IPS-NIHi7 (cell line): ENCODE results near the gene MID1IP1.

ENCODE experiments used
- DNase-seq: peaks from one replicate; pipeline ENCODE4 v3.0.0; 2012; ENCODE audit warnings: mixed read lengths; ENCODE audit errors: extremely low spot score

Gene MID1IP1

GRCh38 chrX:38800981-38801845, at the start of gene MID1IP1:
Gene MID1IP1 (plus strand): TSS chrX:38801459. CDS start chrX:38804947, 3,488 bp downstream.
- peak; percentile 97 for DNase-seq

- peak; percentile 44 for DNase-seq
These were observed 47.0 kb upstream of the MID1IP1 start for GRCh38 chrX:38754102-38754790.

- no peak for DNase-seq
These were observed 46.2 kb upstream of the MID1IP1 start for GRCh38 chrX:38754818-38755718.

- DNase-seq, result no peak
These were observed 40.4 kb upstream of the MID1IP1 start for GRCh38 chrX:38760883-38761282.

GRCh38 chrX:38768079-38768478, 33.2 kb upstream of the MID1IP1 start:
- DNase-seq, result no peak

- peak; percentile 28 for DNase-seq
These were observed 31.1 kb upstream of the MID1IP1 start for GRCh38 chrX:38770152-38770551.

- DNase-seq, result no peak
These were observed 27.0 kb upstream of the MID1IP1 start for GRCh38 chrX:38774249-38774648.

- DNase-seq, result no peak
These were observed 4.3 kb upstream of the MID1IP1 start for GRCh38 chrX:38796946-38797345.

GRCh38 chrX:38798956-38799355, 2.3 kb upstream of the MID1IP1 start:
- no peak for DNase-seq

GRCh38 chrX:38799995-38800580, 1.2 kb upstream of the MID1IP1 start:
- DNase-seq, result peak; percentile 26

- no peak for DNase-seq
These were observed 2.0 kb downstream of the MID1IP1 start for GRCh38 chrX:38803243-38803587.

- DNase-seq, result peak; percentile 87
These were observed 2.6 kb downstream of the MID1IP1 start for GRCh38 chrX:38803588-38804431.

- no peak for DNase-seq
These were observed 3.1 kb downstream of the MID1IP1 start for GRCh38 chrX:38804432-38804681.

GRCh38 chrX:38804682-38805431, 3.6 kb downstream of the MID1IP1 start:
- no peak for DNase-seq

GRCh38 chrX:38805432-38806389, 4.5 kb downstream of the MID1IP1 start:
- peak; percentile 28 for DNase-seq

- DNase-seq, result no peak
These were observed 5.8 kb downstream of the MID1IP1 start for GRCh38 chrX:38806875-38807621.

- DNase-seq, result no peak
These were observed 6.6 kb downstream of the MID1IP1 start for GRCh38 chrX:38807873-38808272.

- no peak for DNase-seq
These were observed 10.4 kb downstream of the MID1IP1 start for GRCh38 chrX:38811515-38812243.
